OCI-LY7 (cell line): ENCODE data around the gene NDUFB3. TPM values are rescaled to one million over a fixed set of nuclear protein-coding genes. Genes with fewer than 3 reads are reported as not detected.
"Not testable (repeated sequence)": the region's sequence is repeated elsewhere in the genome, so short reads cannot be mapped to it uniquely, and the experiment has no call there.

Experiments used
- Bru-seq: library from RNA; stranded (reverse); fragments of 400-500 nt; gene quantifications from one replicate; lab custom pipeline; 2021; lab: Mats Ljungman, UMichigan
- BruChase-seq, 2 experiments: library from RNA; stranded (reverse); fragments of 400-500 nt; gene quantifications; one replicate each; lab custom pipeline; 2021; lab: Mats Ljungman, UMichigan
- BruUV-seq: library from RNA; stranded (reverse); fragments of 400-500 nt; replicated peaks from 2 replicates; lab custom pipeline; 2021; lab: Mats Ljungman, UMichigan
- CTCF ChIA-PET: fragments of 300-600 bp; sonication (Branson Sonifier 250); formaldehyde crosslinking; loops from one replicate; lab custom pipeline; 2022; ENCODE audit warnings: antibody characterized with exemption; ENCODE audit not compliant: unreplicated experiment; lab: Charles Lee
- POLR2A ChIA-PET: fragments of 300-600 bp; sonication (Branson Sonifier 250); formaldehyde crosslinking; loops from one replicate; lab custom pipeline; 2022; ENCODE audit warnings: antibody characterized with exemption; lab: Charles Lee
- DNase-seq: peaks from one replicate; pipeline ENCODE4 v3.0.0-alpha.2; 2015; ENCODE audit warnings: low spot score
- H2AFZ ChIP-seq: fragments of 200-600 bp; sonication (generic), shearing (Covaris generic); 2 replicates; pipeline ENCODE4 v1.6.1; 2014; ENCODE audit warnings: mild to moderate bottlenecking, antibody characterized with exemption, low read length, moderate library complexity
- H3K27ac ChIP-seq: fragments of 200-600 bp; sonication (generic); 2 replicates; pipeline ENCODE4 v1.5.1; 2014; ENCODE audit warnings: mixed run types, low read depth, mild to moderate bottlenecking, moderate library complexity, low read length, inconsistent platforms; ENCODE audit not compliant: poor library complexity, severe bottlenecking
- H3K36me3 ChIP-seq: fragments of 200-600 bp; sonication (generic); 2 replicates; pipeline ENCODE4 v1.6.1; 2014; ENCODE audit warnings: mild to moderate bottlenecking, antibody characterized with exemption, low read length, moderate library complexity, mixed read lengths; ENCODE audit not compliant: insufficient read depth
- H3K4me1 ChIP-seq: fragments of 200-600 bp; sonication (generic); 2 replicates; pipeline ENCODE4 v1.5.1; 2014; ENCODE audit warnings: mild to moderate bottlenecking, low read length; ENCODE audit not compliant: insufficient read depth, poor library complexity, severe bottlenecking
- H3K4me2 ChIP-seq: fragments of 200-600 bp; sonication (generic); 2 replicates; pipeline ENCODE4 v1.6.1; 2014; ENCODE audit warnings: mild to moderate bottlenecking, low read length
- H3K4me3 ChIP-seq: fragments of 200-600 bp; sonication (generic); 2 replicates; pipeline ENCODE4 v1.5.1; 2014; ENCODE audit warnings: mild to moderate bottlenecking, low read depth, low read length; ENCODE audit not compliant: poor library complexity, severe bottlenecking
- H3K79me2 ChIP-seq: fragments of 200-600 bp; sonication (generic); 2 replicates; pipeline ENCODE4 v1.6.1; 2016; ENCODE audit warnings: low read depth, mild to moderate bottlenecking, low read length, moderate library complexity, mixed read lengths; ENCODE audit not compliant: insufficient read depth
- H3K9me2 ChIP-seq: fragments of 200-600 bp; sonication (generic); 2 replicates; pipeline ENCODE4 v1.6.1; 2016; ENCODE audit warnings: mild to moderate bottlenecking, low read length, mixed read lengths; ENCODE audit not compliant: insufficient read depth
- H3K9me3 ChIP-seq: fragments of 200-600 bp; sonication (generic); 2 replicates; pipeline ENCODE4 v1.6.1; 2014; ENCODE audit warnings: mild to moderate bottlenecking, mixed run types, low read length, mixed read lengths
- H4K20me1 ChIP-seq: fragments of 200-600 bp; sonication (generic); 2 replicates; pipeline ENCODE4 v1.6.1; 2014; ENCODE audit warnings: mild to moderate bottlenecking, antibody characterized with exemption, low read length, moderate library complexity, mixed read lengths; ENCODE audit not compliant: insufficient read depth
- EZH2phosphoT487 ChIP-seq: fragments of 200-600 bp; sonication (generic); IDR thresholded peaks from 2 replicates; pipeline ENCODE4 v1.6.1; 2018; ENCODE audit warnings: low read depth, borderline replicate concordance, mild to moderate bottlenecking, mixed run types, antibody characterized with exemption, low read length, moderate library complexity, mixed read lengths
- intact Hi-C: fragments of 100-400 bp; cut with micrococcal nuclease; formaldehyde crosslinking; loops from one replicate; pipeline ENCODE4 v1.10.0; 2022; ENCODE audit not compliant: unreplicated experiment
- long read RNA-seq: library from polyadenylated mRNA; stranded (forward); transcript quantifications from one replicate; pipeline ENCODE4 v2.0.0, GENCODE V29; 2022
- total RNA-seq, 2 experiments: library from RNA; depleted of rRNA in 1 of 2; stranded (reverse); fragments of >200 nt in 1 of 2; shearing (Covaris generic) in 1 of 2; gene quantifications; 2 replicates each; pipeline ENCODE4 v1.2.3, GENCODE V29; 2014 to 2022
- TF ChIP-seq, protein P1 (sequence below): fragments of 200-600 bp; sonication (generic); conservative IDR thresholded peaks from 2 replicates; pipeline ENCODE4 v1.5.1; 2014; ENCODE audit warnings: mild to moderate bottlenecking, antibody characterized with exemption, low read length, moderate library complexity, mixed read lengths

The NDUFB3 gene
- total RNA-seq (2014; rRNA removed; shearing (Covaris generic)) (90.5 and 134 TPM in 2 replicates), total RNA-seq (2022) (107 and 115 TPM in 2 replicates), Bru-seq, nascent RNA (percentile 75 among the genes with signal in this experiment), BruChase-seq, experiment 1, labeled RNA remaining after a 6-hour chase (percentile 77 among the genes with signal in this experiment), BruChase-seq, experiment 2, labeled RNA remaining after a 2-hour chase (percentile 63 among the genes with signal in this experiment)
- long read RNA-seq, transcript NDUFB3-201 (3 exons, 755 nt), result major isoform, 117 of 361 reads
- long read RNA-seq, transcript NDUFB3-204 (4 exons, 547 nt), result minor isoform, 7 of 361 reads
- long read RNA-seq, partial matches to known transcripts, result 231 of 361 reads
- long read RNA-seq, other reads (novel, unspliced or antisense), result 6 of 361 reads

DNA sequence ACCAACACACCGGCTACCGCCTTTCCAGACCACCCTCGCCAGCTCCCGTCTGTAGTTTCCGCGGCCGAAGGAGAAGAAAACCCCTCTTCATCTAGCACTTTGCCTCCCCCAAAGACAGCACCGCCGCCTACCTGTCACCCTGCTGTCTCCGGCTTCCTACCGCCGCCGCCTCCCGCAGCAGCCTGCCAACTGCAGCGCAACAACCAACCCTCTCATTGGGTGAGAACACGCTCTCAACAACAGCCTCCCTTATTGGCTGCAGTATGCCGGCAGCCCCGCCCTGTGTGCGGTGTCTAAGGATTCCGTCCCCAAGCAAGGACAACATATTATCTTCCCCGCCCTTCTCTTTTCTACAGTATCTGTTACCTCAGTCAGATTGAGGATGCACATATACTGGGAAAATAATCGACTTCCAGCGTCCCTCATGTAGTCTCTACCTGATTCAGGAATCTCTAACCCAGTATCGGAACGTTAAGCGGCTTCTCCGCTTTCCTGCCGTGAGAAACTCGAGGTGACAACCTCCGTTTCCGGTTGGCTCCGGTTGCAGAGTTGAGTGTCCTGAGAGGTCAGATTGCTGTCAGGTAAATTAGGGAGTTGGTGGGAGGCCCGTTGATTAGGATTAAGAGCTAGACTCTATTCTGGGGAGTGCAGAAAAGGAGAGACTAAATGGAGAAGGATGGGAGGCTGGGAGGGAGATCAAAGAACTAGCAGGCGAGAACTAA is at the start of gene NDUFB3, which contains the start of gene HYCC2:
Gene NDUFB3 (plus strand): TSS at position 523 of the 722 bp plus-strand sequence. CDS start 6,882 bp downstream, outside the sequence.
Gene HYCC2 (minus strand): TSS at position 193 of the 722 bp plus-strand sequence. CDS start 47,662 bp downstream, outside the sequence.
- peak within 1 kb of the TSS; percentile 58 for H3K27ac ChIP-seq
- TF ChIP-seq EZH2phosphoT487, result no peak
- TF ChIP-seq, protein P1, sequence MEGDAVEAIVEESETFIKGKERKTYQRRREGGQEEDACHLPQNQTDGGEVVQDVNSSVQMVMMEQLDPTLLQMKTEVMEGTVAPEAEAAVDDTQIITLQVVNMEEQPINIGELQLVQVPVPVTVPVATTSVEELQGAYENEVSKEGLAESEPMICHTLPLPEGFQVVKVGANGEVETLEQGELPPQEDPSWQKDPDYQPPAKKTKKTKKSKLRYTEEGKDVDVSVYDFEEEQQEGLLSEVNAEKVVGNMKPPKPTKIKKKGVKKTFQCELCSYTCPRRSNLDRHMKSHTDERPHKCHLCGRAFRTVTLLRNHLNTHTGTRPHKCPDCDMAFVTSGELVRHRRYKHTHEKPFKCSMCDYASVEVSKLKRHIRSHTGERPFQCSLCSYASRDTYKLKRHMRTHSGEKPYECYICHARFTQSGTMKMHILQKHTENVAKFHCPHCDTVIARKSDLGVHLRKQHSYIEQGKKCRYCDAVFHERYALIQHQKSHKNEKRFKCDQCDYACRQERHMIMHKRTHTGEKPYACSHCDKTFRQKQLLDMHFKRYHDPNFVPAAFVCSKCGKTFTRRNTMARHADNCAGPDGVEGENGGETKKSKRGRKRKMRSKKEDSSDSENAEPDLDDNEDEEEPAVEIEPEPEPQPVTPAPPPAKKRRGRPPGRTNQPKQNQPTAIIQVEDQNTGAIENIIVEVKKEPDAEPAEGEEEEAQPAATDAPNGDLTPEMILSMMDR, result peak; percentile 53; the same call in 1 of the 2 replicates
- peak; percentile 96 for DNase-seq
- ChIA-PET POLR2A (interaction anchor here (0.6 to 1.7 kb wide), 9 partner anchors 12 to 1595 kb away, joined by 3 to 5 read pairs (median 3); partner anchors contain the start of genes CFLAR and NIF3L1), CTCF (interaction anchor here (1.2 kb wide), 1 partner anchor 161 kb away, joined by 5 read pairs; no protein-coding TSS in a partner anchor)
- intact Hi-C loops, result loop anchor here (1.0 to 2.0 kb wide), 4 partner anchors 47 to 161 kb away; partner anchors contain the start of gene ORC2
- no peaks in the 10 kb centered on the region for H4K20me1 ChIP-seq
- H3K9me3 ChIP-seq, result no peaks in the 10 kb centered on the region
- peak within 1 kb of the TSS; percentile 80 for H3K4me2 ChIP-seq
- peaks cover 39% of the 10 kb centered on the region for H3K4me1 ChIP-seq
- peak within 1 kb of the TSS; percentile 58 for H2AFZ ChIP-seq
- peaks cover 3% of the 10 kb centered on the region; the same call in 1 of the 2 replicates for H3K36me3 ChIP-seq
- H3K4me3 ChIP-seq, result peak within 1 kb of the TSS; percentile 74
- H3K79me2 ChIP-seq, result peaks cover 79% of the 10 kb centered on the region
- no TSS peak for BruUV-seq
- H3K9me2 ChIP-seq, result no peaks in the 10 kb centered on the region

DNA sequence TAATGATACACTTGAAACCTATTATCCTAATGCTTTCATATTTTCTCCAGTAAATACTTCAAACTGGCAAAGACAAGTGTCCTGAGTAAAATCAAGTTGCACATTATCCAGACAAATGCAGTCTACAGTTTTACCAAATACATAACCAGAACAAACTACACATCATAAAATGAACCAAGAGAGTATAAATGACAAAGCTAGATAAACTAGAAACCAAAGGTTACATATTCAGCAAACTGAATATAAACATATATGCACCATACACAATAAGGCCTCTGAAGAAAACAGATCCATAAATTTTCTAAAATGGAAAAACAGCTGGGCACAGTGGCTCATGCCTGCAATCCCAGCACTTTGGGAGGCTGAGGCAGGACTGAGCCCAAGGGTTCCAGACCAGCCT is 47.3 kb upstream of the NDUFB3 start:
- POLR2A ChIA-PET, result interaction anchor here (0.6 kb wide), 2 partner anchors 15 to 249 kb away, joined by 3 read pairs; no protein-coding TSS in a partner anchor
- no peaks in the 10 kb centered on the region for H3K9me3 ChIP-seq
- no peak for DNase-seq
- CTCF ChIA-PET, result no interaction called here
- H3K4me1 ChIP-seq, result no peaks in the 10 kb centered on the region
- intact Hi-C loops, result no loop called here
- H2AFZ ChIP-seq, result no peak overlapping the region
- H3K79me2 ChIP-seq, result 0 out of 2 replicates have a peak, but pooled peaks cover 3% of the 10 kb centered on the region
- TF ChIP-seq EZH2phosphoT487, result no peak
- TF ChIP-seq, protein P1, result no peak
- H3K4me3 ChIP-seq, result no peak overlapping the region
- no peak overlapping the region for H3K4me2 ChIP-seq
- H3K9me2 ChIP-seq, result no peaks in the 10 kb centered on the region
- H3K36me3 ChIP-seq, result peaks cover 36% of the 10 kb centered on the region
- H3K27ac ChIP-seq, result no peak overlapping the region
- H4K20me1 ChIP-seq, result no peaks in the 10 kb centered on the region
- BruUV-seq, result no TSS peak

DNA sequence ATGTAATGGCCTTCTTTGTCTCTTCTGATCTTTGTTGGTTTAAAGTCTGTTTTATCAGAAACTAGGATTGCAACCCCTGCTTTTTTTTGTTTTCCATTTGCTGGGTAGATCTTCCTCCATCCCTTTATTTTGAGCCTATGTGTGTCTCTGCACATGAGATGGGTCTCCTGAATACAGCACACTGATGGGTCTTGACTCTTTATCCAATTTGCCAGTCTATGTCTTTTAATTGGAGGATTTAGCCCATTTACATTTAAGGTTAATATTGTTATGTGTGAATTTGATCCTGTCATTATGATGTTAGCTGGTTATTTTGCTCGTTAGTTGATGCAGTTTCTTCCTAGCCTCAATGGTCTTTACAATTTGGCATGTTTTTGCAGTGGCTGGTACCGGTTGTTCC is 37.4 kb upstream of the NDUFB3 start:
- H2AFZ ChIP-seq, intact Hi-C loops, H3K27ac ChIP-seq, H3K4me3 ChIP-seq, H3K9me2 ChIP-seq, H3K4me2 ChIP-seq, DNase-seq, H3K9me3 ChIP-seq, BruUV-seq, H3K4me1 ChIP-seq, H4K20me1 ChIP-seq, CTCF ChIA-PET, POLR2A ChIA-PET: not testable (repeated sequence)
- peaks cover 20% of the 10 kb centered on the region for H3K36me3 ChIP-seq
- H3K79me2 ChIP-seq, result peaks cover 12% of the 10 kb centered on the region

DNA sequence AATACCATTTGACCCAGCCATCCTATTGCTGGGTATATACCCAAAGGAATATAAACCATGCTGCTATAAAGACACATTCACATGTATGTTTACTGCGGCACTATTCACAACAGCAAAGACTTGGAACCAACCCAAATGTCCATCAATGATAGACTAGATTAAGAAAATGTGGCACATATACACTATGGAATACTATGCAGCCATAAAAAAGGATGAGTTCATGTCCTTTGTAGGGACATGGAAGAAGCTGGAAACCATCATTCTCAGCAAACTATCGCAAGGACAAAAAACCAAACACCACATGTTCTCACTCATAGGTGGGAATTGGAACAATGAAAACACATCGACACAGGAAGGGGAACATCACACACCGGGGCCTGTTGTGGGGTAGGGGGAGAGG is 33.4 kb upstream of the NDUFB3 start:
- intact Hi-C loops, H2AFZ ChIP-seq, H3K9me2 ChIP-seq, H3K79me2 ChIP-seq, DNase-seq, H3K27ac ChIP-seq, H3K4me2 ChIP-seq, H3K4me3 ChIP-seq, H3K9me3 ChIP-seq, H4K20me1 ChIP-seq, H3K4me1 ChIP-seq, BruUV-seq: not testable (repeated sequence)
- CTCF ChIA-PET, result interaction anchor here (0.5 kb wide), 1 partner anchor 194 kb away, joined by 3 read pairs; no protein-coding TSS in a partner anchor
- H3K36me3 ChIP-seq, result peaks cover 14% of the 10 kb centered on the region
- POLR2A ChIA-PET, result interaction anchor here (0.6 kb wide), 1 partner anchor 320 kb away, joined by 7 read pairs; no protein-coding TSS in a partner anchor
